SIG-M5 (cell line): ENCODE measurements around the gene PLXDC2.

Experiments used
- DNase-seq: peaks from one replicate; lab custom pipeline; 2025; lab: John Stamatoyannopoulos, UW

Gene PLXDC2

DNA sequence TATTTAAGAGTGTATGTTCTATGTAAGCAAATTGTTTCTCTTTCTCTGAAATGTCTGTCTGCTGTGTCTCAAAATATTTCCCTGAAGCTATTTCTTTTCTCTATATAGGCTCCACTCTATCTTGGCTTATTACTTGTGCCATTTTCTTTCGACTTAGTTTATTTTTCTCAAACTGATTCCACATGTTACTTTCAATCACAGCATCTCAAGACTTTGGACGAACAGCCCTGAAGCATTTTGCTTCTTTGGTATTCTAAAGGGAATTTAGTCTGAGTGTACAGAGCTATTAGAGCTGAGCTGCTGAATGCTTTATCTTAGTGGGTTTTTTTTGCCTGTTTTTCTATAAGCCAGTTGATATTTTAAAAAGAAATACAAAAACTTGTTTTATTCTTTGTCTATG, 95.7 kb downstream of the PLXDC2 start:
- no peak for DNase-seq

- DNase-seq: no peak
Observed at GRCh38 chr10:19913987-19914386, 97.8 kb downstream of the PLXDC2 start.

DNA sequence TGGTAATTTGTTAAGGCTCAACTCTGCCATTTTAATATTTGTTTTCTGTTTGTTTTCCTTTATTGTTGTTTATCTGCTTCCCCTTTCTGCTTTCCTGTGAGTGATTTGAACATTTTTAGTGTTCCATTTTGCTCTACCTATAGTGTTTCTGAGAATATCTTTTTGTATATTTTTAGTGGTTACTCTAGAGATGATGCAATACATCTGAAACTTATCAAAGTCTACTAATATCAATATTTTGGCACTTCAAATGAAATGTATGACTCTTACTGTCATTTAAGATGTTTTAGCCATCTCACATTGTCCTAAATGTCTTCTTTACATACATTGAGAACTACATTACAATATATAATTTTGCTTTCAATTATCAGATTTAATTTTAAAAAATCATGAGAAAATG, 98.9 kb downstream of the PLXDC2 start:
- DNase-seq: no peak

GRCh38 chr10:19915816-19916215, 99.6 kb downstream of the PLXDC2 start:
- no peak for DNase-seq

GRCh38 chr10:19917751-19918478, 101.7 kb downstream of the PLXDC2 start:
- no peak for DNase-seq

GRCh38 chr10:19918794-19919193, 102.6 kb downstream of the PLXDC2 start:
- no peak for DNase-seq

DNA sequence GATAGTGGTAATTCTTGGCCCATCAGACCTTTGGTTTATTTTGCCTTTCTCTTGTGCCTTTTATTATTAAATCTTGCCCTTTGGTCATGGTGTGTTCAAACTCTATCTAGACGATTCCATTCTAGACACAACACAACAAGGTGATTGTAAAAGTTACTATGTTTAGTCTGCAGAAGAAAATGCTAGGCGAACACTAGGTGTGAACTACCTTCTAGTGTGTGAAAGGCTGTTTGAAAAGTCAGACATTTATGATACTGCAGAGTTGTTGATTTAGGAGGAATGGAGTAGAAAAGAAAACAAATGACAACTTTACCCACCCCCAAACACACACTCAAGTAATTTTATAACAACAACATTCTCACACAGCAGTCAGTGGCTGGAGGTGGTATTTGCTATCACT, 103.4 kb downstream of the PLXDC2 start:
- DNase-seq: no peak

DNA sequence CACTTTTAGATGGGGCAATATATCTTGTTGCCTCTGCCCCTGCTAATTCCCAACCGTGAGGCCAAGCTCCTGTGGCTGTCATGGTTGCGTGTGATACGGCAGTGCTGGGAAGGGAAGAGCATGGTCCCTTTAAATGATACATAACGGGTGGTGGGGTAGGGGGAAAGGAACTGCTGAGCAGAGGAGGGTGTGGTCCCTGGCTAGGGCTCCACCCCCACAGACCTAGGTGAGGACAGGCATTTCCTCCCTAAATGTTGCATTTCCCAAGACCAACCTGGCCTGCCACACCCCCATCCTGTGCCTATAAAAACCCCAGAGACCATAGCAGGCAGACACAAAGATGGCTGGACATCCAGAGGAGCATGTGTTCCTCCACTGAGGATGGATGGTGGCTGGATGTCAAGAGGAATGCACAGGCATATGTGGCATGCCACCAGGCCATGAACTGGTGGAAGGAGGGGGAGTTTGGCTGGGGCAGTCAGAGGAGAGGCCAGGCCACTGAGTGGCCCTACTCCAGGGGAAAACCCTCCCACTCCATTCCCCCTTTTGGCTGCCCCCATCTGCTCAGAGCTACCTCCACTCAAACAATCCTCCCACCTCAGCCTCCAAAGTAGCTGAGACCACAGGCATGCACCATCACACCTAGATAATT, 104.0 kb downstream of the PLXDC2 start:
- no peak for DNase-seq

DNA sequence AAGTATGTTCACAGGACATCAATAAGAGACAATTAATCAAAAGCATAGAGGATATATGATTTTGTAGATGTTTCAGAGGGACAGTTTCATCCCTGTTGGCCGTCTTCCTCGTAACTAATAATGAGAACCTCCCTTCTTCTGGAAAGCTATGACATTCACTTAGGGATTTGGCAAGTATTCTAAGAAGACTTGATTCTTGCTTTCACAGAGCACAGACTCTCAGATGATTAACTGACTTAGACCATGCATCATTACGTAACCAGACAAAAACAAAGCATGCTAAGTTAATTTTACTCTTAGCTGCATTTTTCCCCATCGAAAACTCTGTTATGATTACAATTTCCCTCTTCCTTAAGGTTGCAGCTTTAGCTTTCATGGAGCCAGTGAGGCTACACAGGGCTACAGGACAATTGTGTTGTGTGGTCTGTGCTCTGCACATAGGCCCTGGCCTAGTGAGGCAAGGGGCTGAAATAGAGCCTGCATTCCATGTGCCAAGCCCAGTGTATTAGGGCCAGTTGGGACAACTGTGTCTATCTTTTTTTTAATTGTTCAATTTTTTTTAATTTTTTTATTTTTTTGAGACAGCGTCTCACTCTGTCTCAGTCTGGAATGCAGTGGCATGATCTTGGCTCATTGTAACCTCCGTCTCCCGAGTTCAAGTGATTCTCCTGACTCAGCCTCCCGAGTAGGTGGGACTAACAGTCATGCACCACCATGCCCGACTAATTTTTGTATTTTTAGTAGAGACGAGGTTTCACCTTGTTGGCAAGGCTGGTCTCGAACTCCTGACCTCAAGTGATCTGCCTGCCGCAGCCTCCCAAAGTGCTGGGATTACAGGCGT, 105.3 kb downstream of the PLXDC2 start:
- DNase-seq: no peak

DNA sequence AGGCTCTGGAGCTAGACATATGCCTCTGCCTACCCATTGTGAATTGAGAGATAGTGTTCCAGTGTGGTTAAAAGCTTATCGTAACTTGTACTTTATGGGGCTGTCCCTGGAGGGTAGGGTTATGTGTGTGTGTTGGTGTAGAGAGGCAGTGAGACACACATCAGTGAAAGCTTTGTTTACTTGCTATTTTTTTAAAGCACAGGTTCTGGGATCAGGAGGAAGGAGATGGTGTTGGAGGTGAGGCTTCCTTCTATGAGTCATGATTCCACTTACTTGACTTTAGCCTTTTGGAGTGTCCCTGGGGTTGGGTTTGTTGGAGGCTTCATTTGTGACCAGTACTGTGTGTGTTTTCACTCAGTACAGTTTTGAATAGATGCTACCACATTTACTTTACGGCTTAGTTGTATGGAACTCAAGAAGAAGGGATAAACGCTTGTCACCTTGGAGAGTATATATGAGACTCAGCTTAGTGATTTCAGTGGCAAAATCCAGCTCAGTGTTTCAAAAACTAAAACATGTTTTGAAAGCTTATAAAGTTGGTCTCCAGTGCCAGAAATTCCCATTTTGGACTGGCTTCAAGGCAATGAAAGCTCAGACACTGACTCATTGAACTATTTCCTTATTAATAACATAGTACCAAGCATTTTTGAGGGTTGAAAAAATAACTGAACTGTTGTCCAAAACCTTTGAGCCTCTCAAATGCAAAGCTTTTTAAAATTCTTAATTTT, 106.2 kb downstream of the PLXDC2 start:
- no peak for DNase-seq

DNA sequence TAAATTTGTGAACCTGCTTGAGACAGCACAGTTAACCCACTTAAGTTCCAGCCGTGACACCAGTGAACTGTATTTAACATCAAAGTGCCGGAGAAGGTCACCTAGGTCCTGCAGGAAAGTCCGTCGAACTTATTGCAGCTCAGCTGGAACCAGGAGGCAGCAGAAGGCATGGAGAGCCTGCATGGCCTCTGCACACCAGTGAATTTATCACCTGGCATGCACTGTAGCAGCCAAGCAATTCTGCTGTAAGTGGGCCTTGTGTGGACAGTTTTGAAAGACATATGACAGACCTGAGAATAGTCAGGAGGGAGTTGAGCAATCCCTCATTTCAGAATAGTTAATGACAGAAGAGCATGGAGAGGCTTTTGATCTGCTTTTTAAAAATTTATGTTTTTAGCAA, 108.8 kb downstream of the PLXDC2 start:
- DNase-seq: no peak

- no peak for DNase-seq
Observed at GRCh38 chr10:19928936-19929335, 112.7 kb downstream of the PLXDC2 start.

DNA sequence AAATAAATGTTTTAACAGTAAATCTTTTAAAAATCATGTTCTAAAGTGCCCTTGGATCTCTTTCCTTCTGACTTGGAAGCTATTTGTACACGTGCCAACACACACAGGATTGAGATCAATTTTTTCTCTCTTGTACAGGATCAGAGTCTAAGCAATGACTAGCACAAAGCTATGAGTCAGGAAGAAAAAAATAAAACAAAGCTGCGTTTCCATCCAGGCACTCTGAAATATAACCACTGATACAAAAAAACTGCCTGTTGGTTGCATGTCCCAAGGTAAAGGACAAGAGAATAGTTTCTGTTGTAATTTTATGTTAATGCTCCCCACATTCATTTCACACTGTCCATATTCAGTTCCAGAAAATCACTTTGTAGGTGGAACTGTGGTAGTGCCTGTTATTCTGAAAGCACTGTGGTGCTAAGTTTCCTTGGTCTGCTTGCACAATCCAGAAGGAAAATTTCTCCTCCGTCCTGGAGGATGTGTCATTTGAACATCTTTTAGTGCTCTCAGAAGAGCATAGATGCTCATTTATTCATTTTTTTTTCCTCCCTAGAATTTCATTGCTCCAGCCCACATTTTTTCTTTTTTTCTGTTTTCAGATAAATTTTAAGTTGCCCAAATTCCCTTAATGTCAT, 113.4 kb downstream of the PLXDC2 start:
- no peak for DNase-seq

DNA sequence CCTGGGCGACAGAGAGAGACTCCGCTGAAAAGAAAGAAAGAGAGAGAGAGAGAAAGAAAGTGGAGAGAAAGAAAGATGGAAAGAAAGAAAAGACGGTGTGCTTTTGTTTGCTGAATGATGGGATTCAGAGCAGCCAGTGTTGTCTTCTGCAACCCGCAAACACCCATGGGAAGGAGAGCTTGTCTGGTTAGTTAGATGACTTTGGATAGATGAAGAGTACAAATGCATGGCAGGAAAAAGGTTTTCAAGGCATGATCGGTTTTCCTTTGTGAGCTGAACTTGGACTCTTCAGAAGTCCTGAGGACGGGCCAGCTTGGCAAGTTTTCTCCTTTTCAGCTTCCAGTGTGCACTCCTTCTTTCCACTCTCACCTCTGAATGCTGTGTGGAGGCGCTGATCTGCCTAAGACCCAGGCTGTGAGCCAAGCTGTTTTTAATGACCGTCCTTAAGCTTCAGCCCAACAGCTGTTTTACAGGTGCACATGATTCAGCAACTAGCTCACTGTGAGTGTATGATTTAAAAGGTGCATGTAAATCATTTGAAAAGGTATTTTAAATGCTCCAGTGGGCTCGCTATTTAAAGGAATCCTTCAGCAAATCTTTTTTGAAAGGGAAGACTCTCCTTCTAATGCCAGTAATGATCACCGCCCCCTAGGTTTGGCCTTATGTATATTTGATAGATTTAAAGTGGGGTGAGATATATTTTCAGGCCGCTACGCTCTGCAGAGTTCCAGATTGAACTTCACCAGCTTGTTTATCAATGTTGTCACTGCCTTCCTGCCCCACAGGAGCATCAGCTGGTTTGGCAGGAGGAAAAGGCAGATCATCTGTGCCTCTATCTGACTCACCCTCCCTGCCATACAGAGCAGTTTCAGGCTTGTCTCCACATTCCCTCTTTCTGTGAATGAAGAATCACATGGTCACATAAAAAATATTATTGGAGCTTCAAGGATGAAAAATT, 115.0 kb downstream of the PLXDC2 start:
- no peak for DNase-seq

DNA sequence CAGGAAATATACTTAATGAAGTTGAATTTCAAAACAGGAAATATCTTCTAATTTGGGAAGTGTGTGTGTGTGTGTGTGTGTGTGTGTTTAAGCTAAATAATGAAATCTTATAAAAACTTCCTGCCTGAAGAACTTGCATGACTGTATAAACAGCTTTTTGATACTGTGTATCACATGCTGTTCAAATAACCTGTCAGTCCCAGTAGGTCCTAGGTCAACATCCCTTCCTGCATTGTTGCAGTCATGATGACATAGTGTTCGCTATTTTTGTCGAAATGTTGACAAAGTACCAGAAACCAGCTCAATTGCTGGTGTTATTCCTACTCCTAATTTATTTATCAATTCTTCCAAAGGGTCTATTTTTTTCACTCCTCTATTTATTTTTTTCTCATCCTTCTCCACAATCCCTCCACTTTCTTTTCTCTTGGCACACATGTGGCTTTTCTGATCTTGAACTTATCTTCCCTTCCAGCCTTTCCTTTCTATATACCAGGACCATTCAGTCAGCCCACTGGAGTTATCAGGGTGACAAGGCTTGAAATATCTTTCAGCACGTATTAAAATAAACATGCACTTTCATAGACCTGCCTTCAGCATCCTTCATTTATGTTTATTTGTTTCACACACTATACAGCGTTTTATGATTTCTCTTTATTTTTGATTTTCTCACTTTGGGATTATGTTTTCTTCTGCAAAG, 115.8 kb downstream of the PLXDC2 start:
- no peak for DNase-seq

DNA sequence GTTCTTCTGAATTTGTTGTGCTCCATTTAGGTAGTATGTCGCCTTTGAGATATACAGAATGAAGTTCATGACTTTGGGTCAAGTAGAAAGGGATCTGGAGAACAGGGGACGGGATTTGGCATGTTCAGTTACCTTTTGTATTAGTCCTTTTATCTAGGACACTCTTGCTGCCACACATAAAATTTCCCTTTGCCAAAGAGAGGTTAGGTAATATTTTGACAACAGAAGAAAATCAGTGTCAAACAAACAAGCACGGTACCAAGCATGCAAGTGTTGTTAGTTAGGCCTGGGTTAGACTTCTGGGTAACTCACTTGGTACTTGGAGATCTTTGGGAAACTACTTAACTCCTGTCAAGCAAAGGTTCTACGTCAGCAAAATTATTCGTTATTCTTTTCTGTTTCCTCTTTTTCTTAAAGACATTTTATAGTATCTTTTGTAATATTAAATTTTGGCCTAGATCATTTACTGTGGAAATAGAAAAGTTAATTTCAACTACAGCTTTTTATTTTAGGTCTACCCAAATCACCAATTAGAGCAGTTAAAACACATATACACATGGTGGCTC, 116.7 kb downstream of the PLXDC2 start:
- no peak for DNase-seq

DNA sequence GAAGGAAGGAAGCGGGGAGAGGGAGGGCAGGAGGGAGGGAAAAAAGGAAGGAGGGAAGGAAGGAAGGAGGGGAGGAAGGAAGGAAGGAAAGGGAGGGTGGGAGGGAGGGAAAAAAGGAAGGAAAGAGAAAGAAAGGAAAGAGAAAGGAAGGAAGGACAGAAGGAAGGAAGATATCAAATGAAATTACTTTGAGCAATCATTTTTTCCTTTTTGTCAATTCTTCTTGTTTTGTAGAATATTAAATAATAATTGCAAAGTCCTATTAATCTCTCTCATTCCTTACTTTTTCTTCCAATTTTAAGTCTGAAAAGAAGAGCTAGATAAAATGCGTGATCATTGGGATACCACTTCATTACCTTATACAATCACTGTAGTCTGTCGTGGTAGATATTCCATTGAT, 117.5 kb downstream of the PLXDC2 start:
- DNase-seq: no peak

GRCh38 chr10:19935176-19935575, 118.9 kb downstream of the PLXDC2 start:
- no peak for DNase-seq

- no peak for DNase-seq
Observed at GRCh38 chr10:19936289-19936688, 120.1 kb downstream of the PLXDC2 start.

- DNase-seq: no peak
Observed at GRCh38 chr10:19937989-19938388, 121.8 kb downstream of the PLXDC2 start.
